ENCODE data around the gene MYPOP. TPM values are rescaled to one million over a fixed set of nuclear protein-coding genes. Genes with fewer than 3 reads are reported as not detected.

The MYPOP gene
- total RNA-seq, 2 experiments from 2014 or later = 9.7 to 11.4 TPM

GRCh38 chr19:45863335-45863839 lies 39.0 kb downstream of the MYPOP start:
- DNase-seq = no peak
- Mint-ChIP-seq H3K9me3 (no peaks in the 10 kb centered on the region), H3K4me1 (peaks cover 31% of the 10 kb centered on the region), H3K27me3 (peaks cover 29% of the 10 kb centered on the region), H3K36me3 (ENCODE audit: low read depth) (peaks cover 11% of the 10 kb centered on the region), H3K4me3 (peak overlapping the region; percentile 93), H3K27ac (peak overlapping the region; percentile 95)
- ChIA-PET CTCF (interaction anchor here (0.8 to 6.7 kb wide), 20 partner anchors 8 to 841 kb away, joined by 3 to 58 read pairs (median 3); partner anchors contain the start of genes GIPR, IRF2BP1, MYPOP and QPCTL), POLR2A (interaction anchor here (0.6 to 0.7 kb wide), 3 partner anchors 23 to 925 kb away, joined by 3 read pairs; partner anchors contain the start of genes IRF2BP1 and SLC1A5)

DNA sequence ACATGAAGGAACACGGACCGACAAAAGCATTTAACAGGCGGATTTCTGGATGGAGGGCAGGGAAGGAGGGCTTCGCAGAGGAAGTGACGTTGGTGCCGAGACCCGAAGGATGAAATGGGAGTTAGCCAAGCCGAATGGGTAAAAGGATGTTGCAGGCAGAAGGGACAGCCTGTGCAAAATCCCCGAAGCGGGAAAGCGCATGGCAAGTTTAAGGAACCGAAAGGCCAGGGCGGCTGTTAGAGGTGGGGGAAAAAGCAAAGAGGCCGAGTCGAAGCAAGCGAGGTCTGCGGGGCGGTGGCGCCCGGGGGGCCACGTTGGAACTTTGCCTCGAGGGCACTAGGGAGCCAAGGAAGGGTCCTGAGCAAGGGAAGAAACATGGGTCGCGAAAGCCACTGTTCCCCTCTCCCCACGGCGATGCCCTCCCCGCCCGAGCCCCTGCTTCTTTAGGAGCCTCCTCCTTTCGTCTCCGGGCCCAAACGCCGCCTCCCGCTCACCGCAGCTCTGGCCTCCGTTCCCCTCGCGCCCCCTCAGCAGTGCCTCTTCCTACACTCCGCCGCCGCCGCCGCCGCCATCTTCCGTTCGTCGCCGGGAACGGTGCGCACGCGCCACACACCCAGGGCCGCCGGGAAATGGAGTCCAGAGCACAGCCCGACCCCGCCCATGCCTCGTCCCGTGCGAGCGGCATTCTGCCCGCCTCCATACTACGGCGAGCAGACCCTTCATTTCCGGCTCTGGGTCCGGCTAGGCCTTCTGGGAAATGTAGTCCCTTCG lies 39.7 kb downstream of the MYPOP start, which contains the start of gene SYMPK:
TSS of gene SYMPK (minus strand) at position 584 of the 771 bp plus-strand sequence. CDS start 8,652 bp downstream, outside the sequence.
- peaks cover 34% of the 10 kb centered on the region for H3K4me1 Mint-ChIP-seq
- H3K9me3 Mint-ChIP-seq = no peaks in the 10 kb centered on the region
- CTCF ChIA-PET = interaction anchor here (0.8 to 6.7 kb wide), 13 partner anchors 7 to 195 kb away, joined by 3 to 58 read pairs (median 4); partner anchors contain the start of genes GIPR, IRF2BP1 and MYPOP
- peak; percentile 99 for DNase-seq
- peaks cover 14% of the 10 kb centered on the region for H3K36me3 Mint-ChIP-seq (ENCODE audit: low read depth)
- H3K27me3 Mint-ChIP-seq = peaks cover 29% of the 10 kb centered on the region
- POLR2A ChIA-PET = interaction anchor here (0.6 kb wide), 3 partner anchors 23 to 926 kb away, joined by 3 to 7 read pairs (median 3); partner anchors contain the start of genes IRF2BP1 and SLC1A5
- H3K4me3 Mint-ChIP-seq = peak within 1 kb of the TSS; percentile 93
- H3K27ac Mint-ChIP-seq = peak within 1 kb of the TSS; percentile 95

GRCh38 chr19:45862271-45862563 lies 40.2 kb downstream of the MYPOP start:
- Mint-ChIP-seq H3K4me3 (peak overlapping the region; percentile 93), H3K9me3 (no peaks in the 10 kb centered on the region), H3K36me3 (ENCODE audit: low read depth) (peaks cover 14% of the 10 kb centered on the region), H3K4me1 (peaks cover 34% of the 10 kb centered on the region), H3K27ac (peak overlapping the region; percentile 95), H3K27me3 (peaks cover 29% of the 10 kb centered on the region)
- CTCF ChIA-PET = interaction anchor here (6.7 kb wide), 1 partner anchor 21 kb away, joined by 58 read pairs; the partner anchor contains the start of gene IRF2BP1
- POLR2A ChIA-PET = interaction anchor here (0.6 kb wide), 1 partner anchor 93 kb away, joined by 7 read pairs; no protein-coding TSS in a partner anchor
- no peak for DNase-seq

- CTCF ChIA-PET = interaction anchor here (1.0 to 1.7 kb wide), 2 partner anchors 43 to 89 kb away, joined by 3 to 9 read pairs; no protein-coding TSS in a partner anchor
- Mint-ChIP-seq H3K27ac (peak overlapping the region; percentile 60), H3K4me3 (peak overlapping the region; percentile 38), H3K9me3 (no peaks in the 10 kb centered on the region), H3K36me3 (ENCODE audit: low read depth) (peaks cover 14% of the 10 kb centered on the region), H3K27me3 (peaks cover 23% of the 10 kb centered on the region), H3K4me1 (peaks cover 34% of the 10 kb centered on the region)
- DNase-seq = no peak
- POLR2A ChIA-PET = interaction anchor here (0.7 kb wide), 1 partner anchor 142 kb away, joined by 5 read pairs; no protein-coding TSS in a partner anchor
Measured at GRCh38 chr19:45860359-45861259, 41.8 kb downstream of the MYPOP start.

DNA sequence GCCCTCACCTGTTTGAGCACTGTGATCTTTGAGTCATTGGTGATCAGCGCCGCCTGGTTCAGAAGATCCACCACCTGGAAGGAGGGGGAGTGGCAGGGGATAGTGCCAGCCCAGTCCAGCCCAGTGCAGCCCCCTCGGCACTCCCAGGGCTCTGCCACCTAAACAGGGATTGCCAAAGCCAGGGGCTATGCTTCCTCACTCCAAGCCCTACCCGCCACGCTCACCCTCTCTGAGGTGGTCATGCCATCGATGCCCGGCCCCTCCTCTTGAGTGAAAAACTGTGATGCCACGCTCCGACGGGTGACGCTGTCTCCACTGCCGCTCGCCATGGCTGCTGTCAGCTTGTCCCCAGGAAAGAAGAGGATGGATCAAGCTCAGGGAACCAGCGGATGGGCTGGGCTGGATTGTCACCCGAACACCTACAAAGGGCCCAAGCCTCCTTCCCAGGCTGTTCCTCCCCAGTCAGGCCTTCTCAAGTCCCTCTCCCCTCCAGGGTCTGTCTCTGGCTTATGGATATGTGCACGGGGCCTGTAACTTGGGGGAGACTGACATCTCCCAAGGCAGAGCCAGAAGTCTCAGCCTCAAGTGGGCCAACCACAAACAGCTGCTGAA lies 48.1 kb downstream of the MYPOP start:
- ChIA-PET POLR2A (no interaction called here), CTCF (interaction anchor here (1.4 to 1.9 kb wide), 2 partner anchors 9 kb away, joined by 3 to 4 read pairs; partner anchors contain the start of gene SYMPK)
- peaks cover 28% of the 10 kb centered on the region for H3K36me3 Mint-ChIP-seq (ENCODE audit: low read depth)
- no peak overlapping the region for H3K4me3 Mint-ChIP-seq
- no peaks in the 10 kb centered on the region for H3K27me3 Mint-ChIP-seq
- DNase-seq = no peak
- no peak overlapping the region for H3K27ac Mint-ChIP-seq
- H3K9me3 Mint-ChIP-seq = no peaks in the 10 kb centered on the region
- peaks cover 5% of the 10 kb centered on the region for H3K4me1 Mint-ChIP-seq

GRCh38 chr19:45852983-45853382 lies 49.4 kb downstream of the MYPOP start:
- POLR2A ChIA-PET = no interaction called here

GRCh38 chr19:45852145-45852750 lies 50.2 kb downstream of the MYPOP start:
- POLR2A ChIA-PET = no interaction called here
- Mint-ChIP-seq H3K27me3 (no peaks in the 10 kb centered on the region), H3K9me3 (no peaks in the 10 kb centered on the region), H3K4me1 (no peaks in the 10 kb centered on the region), H3K36me3 (ENCODE audit: low read depth) (peaks cover 36% of the 10 kb centered on the region), H3K4me3 (no peak overlapping the region), H3K27ac (no peak overlapping the region)
- no peak for DNase-seq
- CTCF ChIA-PET = interaction anchor here (1.3 to 1.9 kb wide), 3 partner anchors 11 to 35 kb away, joined by 3 to 5 read pairs (median 4); no protein-coding TSS in a partner anchor

More at GRCh38 chr19:45852983-45853382, 49.4 kb downstream of the MYPOP start:
- Mint-ChIP-seq H3K36me3 (ENCODE audit: low read depth) (peaks cover 28% of the 10 kb centered on the region), H3K4me3 (no peak overlapping the region), H3K27me3 (no peaks in the 10 kb centered on the region), H3K9me3 (no peaks in the 10 kb centered on the region), H3K27ac (no peak overlapping the region), H3K4me1 (no peaks in the 10 kb centered on the region)
- CTCF ChIA-PET = interaction anchor here (1.3 to 1.9 kb wide), 2 partner anchors 11 to 36 kb away, joined by 4 to 5 read pairs; no protein-coding TSS in a partner anchor
- no peak for DNase-seq

- no peak overlapping the region for H3K4me3 Mint-ChIP-seq
- ChIA-PET CTCF (interaction anchor here (0.8 kb wide), 1 partner anchor 28 kb away, joined by 3 read pairs; no protein-coding TSS in a partner anchor), POLR2A (no interaction called here)
- DNase-seq = no peak
- H3K27ac Mint-ChIP-seq = no peak overlapping the region
- H3K9me3 Mint-ChIP-seq = no peaks in the 10 kb centered on the region
- no peaks in the 10 kb centered on the region for H3K27me3 Mint-ChIP-seq
- peaks cover 1% of the 10 kb centered on the region for H3K4me1 Mint-ChIP-seq
- peaks cover 48% of the 10 kb centered on the region for H3K36me3 Mint-ChIP-seq (ENCODE audit: low read depth)
Measured at GRCh38 chr19:45848922-45849321, 53.5 kb downstream of the MYPOP start.

- ChIA-PET POLR2A (no interaction called here), CTCF (interaction anchor here (0.6 to 0.9 kb wide), 2 partner anchors 12 to 17 kb away, joined by 3 read pairs; no protein-coding TSS in a partner anchor)
- no peak for DNase-seq
- Mint-ChIP-seq H3K9me3 (no peaks in the 10 kb centered on the region), H3K4me3 (no peak overlapping the region), H3K36me3 (ENCODE audit: low read depth) (peaks cover 53% of the 10 kb centered on the region), H3K27ac (no peak overlapping the region), H3K27me3 (no peaks in the 10 kb centered on the region), H3K4me1 (peaks cover 1% of the 10 kb centered on the region)
Measured at GRCh38 chr19:45847663-45848062, 54.8 kb downstream of the MYPOP start.

DNA sequence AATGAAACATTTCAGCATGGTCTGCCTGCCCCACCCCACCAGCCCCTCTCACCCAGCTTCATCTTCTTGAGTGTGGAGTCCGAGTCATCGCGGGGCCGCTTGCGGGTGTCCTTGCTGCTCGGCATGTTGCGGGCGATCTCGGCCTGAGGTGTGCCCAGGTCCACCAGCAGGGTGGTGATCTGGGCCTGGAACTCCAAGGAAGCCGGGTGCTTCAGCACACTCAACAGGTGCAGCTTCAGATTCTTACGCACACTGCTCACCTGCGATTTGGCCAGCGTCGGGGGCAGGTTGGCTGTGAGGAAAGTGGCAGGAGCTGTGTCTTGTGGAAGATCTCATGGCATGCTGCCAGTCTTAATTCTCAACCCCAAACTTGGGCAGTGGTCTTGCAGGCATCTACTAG lies 60.2 kb downstream of the MYPOP start:
- Mint-ChIP-seq H3K27ac (no peak overlapping the region), H3K4me3 (no peak overlapping the region), H3K36me3 (ENCODE audit: low read depth) (peaks cover 69% of the 10 kb centered on the region), H3K9me3 (no peaks in the 10 kb centered on the region), H3K4me1 (peaks cover 1% of the 10 kb centered on the region), H3K27me3 (no peaks in the 10 kb centered on the region)
- no peak for DNase-seq
- CTCF ChIA-PET = no interaction called here
- POLR2A ChIA-PET = no interaction called here
